Measurements from ENCODE around the gene GFI1. TPM values are rescaled to one million over a fixed set of nuclear protein-coding genes. Genes with fewer than 3 reads are reported as not detected.

GFI1 gene
- total RNA-seq, 1 experiment from 2014 or later: 0.93 TPM

DNA sequence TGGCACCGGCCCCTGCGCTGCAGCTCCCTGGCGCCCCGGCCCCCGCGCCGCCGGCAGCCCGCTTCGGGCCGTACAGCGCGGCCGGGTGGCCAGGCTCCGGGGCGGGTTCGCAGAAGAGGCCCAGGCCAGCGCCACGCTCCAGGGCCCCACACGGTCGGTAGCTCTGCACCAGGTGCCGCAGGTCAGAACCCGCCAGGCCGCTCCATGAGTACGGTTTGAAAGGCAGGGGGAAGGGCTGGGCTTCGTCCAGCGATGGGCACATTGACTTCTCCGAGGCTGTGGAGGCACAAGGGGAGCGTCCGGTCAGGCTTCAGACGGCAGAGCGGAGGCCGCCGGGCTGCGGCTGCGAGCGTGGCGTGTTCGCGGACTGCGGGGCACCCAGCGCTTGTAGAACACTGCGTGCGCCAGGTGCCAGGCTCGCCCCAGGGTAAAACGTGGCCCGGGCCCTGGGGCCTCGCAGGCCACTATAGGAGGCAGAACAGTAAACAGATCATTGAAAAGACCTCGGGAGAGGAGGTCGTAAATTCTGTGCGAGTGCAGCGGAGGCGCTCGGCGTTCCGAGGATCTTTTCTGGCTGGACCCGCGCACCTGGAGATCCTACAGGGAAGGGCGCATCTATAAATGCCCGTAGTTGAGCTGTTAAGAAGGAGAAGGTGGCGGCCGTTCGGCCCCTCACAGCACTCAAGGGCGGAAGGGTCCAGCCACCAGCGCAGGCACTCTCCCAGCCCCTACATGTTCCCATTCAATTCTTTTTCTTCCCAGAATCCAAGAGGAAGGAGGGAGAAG, 5.7 kb downstream of the GFI1 start:
- CTCF ChIA-PET: no interaction called here
- intact Hi-C loops (cut with micrococcal nuclease; ENCODE audit: unreplicated experiment): loop anchor here (5.0 to 10.0 kb wide), 3 partner anchors 39 to 166 kb away; no protein-coding TSS in a partner anchor
- H3K27me3 ChIP-seq (replicated peaks; ENCODE audit: control insufficient read depth, insufficient read depth, low read length): no peaks in the 10 kb centered on the region; the same call in 1 of the 2 replicates

DNA sequence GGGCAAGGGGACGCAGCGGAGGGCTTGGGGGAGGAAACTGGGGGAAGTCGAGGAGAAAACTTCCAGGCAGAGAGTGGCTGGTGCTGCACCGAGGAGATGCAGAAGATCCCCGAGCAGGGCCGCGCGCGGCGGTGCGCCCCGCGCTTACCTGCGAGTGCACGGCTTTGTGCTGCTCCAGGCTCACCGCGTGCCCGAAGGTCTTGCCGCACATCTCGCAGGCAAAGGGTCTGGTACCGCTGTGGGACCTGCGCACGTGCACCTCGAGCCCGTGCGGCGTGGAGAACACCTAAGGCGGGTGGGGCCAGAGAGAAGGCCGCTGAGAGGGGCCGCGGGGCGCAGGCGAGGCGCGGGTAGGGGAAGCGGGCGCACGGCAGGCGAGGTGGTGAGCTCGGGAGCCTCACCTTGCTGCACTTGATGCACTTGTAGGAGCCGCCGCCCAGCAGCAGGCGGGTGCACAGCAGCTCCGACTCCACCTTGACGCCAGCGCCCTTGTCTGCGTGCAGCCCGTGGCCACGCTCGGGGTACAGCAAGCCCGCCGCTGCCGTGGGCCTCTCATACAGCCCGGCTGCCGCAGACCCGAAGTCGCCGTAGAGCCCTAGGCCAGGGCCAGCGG, 6.4 kb downstream of the GFI1 start:
- POLR2A ChIA-PET: no interaction called here
- Mint-ChIP-seq H3K27me3 (ENCODE audit: insufficient read depth, unreplicated experiment) (no peaks in the 10 kb centered on the region), H3K9me3 (ENCODE audit: unreplicated experiment) (no peaks in the 10 kb centered on the region), H3K36me3 (ENCODE audit: insufficient read depth, unreplicated experiment) (no peaks in the 10 kb centered on the region), H3K4me3 (ENCODE audit: unreplicated experiment) (no peak overlapping the region), H3K27ac (ENCODE audit: unreplicated experiment) (no peak overlapping the region), H3K4me1 (ENCODE audit: low read depth, unreplicated experiment) (no peaks in the 10 kb centered on the region)
- intact Hi-C loops (cut with micrococcal nuclease; ENCODE audit: unreplicated experiment): loop anchor here (5.0 to 10.0 kb wide), 3 partner anchors 38 to 166 kb away; no protein-coding TSS in a partner anchor
- BruUV-seq (replicated peaks): no TSS peak
- CTCF ChIA-PET: no interaction called here
- TF ChIP-seq, protein P1, sequence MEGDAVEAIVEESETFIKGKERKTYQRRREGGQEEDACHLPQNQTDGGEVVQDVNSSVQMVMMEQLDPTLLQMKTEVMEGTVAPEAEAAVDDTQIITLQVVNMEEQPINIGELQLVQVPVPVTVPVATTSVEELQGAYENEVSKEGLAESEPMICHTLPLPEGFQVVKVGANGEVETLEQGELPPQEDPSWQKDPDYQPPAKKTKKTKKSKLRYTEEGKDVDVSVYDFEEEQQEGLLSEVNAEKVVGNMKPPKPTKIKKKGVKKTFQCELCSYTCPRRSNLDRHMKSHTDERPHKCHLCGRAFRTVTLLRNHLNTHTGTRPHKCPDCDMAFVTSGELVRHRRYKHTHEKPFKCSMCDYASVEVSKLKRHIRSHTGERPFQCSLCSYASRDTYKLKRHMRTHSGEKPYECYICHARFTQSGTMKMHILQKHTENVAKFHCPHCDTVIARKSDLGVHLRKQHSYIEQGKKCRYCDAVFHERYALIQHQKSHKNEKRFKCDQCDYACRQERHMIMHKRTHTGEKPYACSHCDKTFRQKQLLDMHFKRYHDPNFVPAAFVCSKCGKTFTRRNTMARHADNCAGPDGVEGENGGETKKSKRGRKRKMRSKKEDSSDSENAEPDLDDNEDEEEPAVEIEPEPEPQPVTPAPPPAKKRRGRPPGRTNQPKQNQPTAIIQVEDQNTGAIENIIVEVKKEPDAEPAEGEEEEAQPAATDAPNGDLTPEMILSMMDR (IDR thresholded peaks at IDR 0.05; ENCODE audit: insufficient read depth in 1 of 2, low read depth in 1 of 2, low read length in 1 of 2, severe bottlenecking in 1 of 2, unreplicated experiment in 1 of 2): no peak
- no peak for DNase-seq
- H3K27me3 ChIP-seq (replicated peaks; ENCODE audit: control insufficient read depth, insufficient read depth, low read length): no peaks in the 10 kb centered on the region; the same call in 1 of the 2 replicates
- no peaks in the 10 kb centered on the region; the same call in 1 of the 2 replicates for H3K36me3 ChIP-seq (ENCODE audit: control insufficient read depth, insufficient read depth, low read length)
- H3K4me1 ChIP-seq: no peaks in the 10 kb centered on the region
- no peaks in the 10 kb centered on the region for H3K9me3 ChIP-seq
- H3K4me3 ChIP-seq (ENCODE audit: low read depth, low read length): no peak overlapping the region

More for the DNA sequence above, 5.7 kb downstream of the GFI1 start:
- BruUV-seq (replicated peaks): no TSS peak
- Histone ChIP-seq H3K9me3 (no peaks in the 10 kb centered on the region), H3K36me3 (ENCODE audit: control insufficient read depth, insufficient read depth, low read length) (no peaks in the 10 kb centered on the region; the same call in 1 of the 2 replicates), H3K4me3 (ENCODE audit: low read depth, low read length) (no peak overlapping the region), H3K4me1 (no peaks in the 10 kb centered on the region)
- TF ChIP-seq, protein P1 (IDR thresholded peaks at IDR 0.05; ENCODE audit: insufficient read depth in 1 of 2, low read depth in 1 of 2, low read length in 1 of 2, severe bottlenecking in 1 of 2, unreplicated experiment in 1 of 2): no peak
- no peaks in the 10 kb centered on the region for H3K36me3 Mint-ChIP-seq (ENCODE audit: insufficient read depth, unreplicated experiment)
- POLR2A ChIA-PET: no interaction called here
- no peaks in the 10 kb centered on the region for H3K4me1 Mint-ChIP-seq (ENCODE audit: low read depth, unreplicated experiment)
- H3K27me3 Mint-ChIP-seq (ENCODE audit: insufficient read depth, unreplicated experiment): no peaks in the 10 kb centered on the region
- H3K9me3 Mint-ChIP-seq (ENCODE audit: unreplicated experiment): no peaks in the 10 kb centered on the region
- DNase-seq: no peak
- H3K27ac Mint-ChIP-seq (ENCODE audit: unreplicated experiment): no peak overlapping the region
- no peak overlapping the region for H3K4me3 Mint-ChIP-seq (ENCODE audit: unreplicated experiment)

DNA sequence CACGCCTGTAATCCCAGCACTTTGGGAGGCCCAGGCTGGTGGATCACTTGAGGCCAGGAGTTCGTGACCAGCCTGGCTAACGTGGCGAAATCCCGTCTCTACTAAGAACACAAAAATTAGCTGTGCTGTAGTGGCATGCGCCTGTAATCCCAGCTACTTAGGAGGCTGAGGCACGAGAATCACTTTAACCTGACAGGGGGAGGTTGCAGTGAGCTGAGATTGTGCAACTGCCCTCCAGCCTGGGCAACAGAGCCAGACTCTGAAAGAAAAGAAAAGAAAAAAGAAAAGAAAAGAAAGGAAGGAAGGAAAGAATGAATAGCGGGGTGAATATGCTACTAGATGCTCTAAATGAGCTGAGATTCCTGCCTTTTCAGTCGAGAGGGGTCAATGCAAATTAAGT, 7.1 kb downstream of the GFI1 start:
- Histone ChIP-seq H3K4me3 (ENCODE audit: low read depth, low read length) (no peak overlapping the region), H3K4me1 (no peaks in the 10 kb centered on the region), H3K27me3 (replicated peaks; ENCODE audit: control insufficient read depth, insufficient read depth, low read length) (no peaks in the 10 kb centered on the region; the same call in 1 of the 2 replicates), H3K36me3 (ENCODE audit: control insufficient read depth, insufficient read depth, low read length) (no peaks in the 10 kb centered on the region; the same call in 1 of the 2 replicates), H3K9me3 (no peaks in the 10 kb centered on the region)
- intact Hi-C loops (cut with micrococcal nuclease; ENCODE audit: unreplicated experiment): no loop called here
- DNase-seq: no peak
- no peaks in the 10 kb centered on the region for H3K9me3 Mint-ChIP-seq (ENCODE audit: unreplicated experiment)
- H3K27ac Mint-ChIP-seq (ENCODE audit: unreplicated experiment): no peak overlapping the region
- H3K36me3 Mint-ChIP-seq (ENCODE audit: insufficient read depth, unreplicated experiment): no peaks in the 10 kb centered on the region
- H3K27me3 Mint-ChIP-seq (ENCODE audit: insufficient read depth, unreplicated experiment): no peaks in the 10 kb centered on the region
- no peaks in the 10 kb centered on the region for H3K4me1 Mint-ChIP-seq (ENCODE audit: low read depth, unreplicated experiment)
- no TSS peak for BruUV-seq (replicated peaks)
- CTCF ChIA-PET: no interaction called here
- POLR2A ChIA-PET: no interaction called here
- no peak overlapping the region for H3K4me3 Mint-ChIP-seq (ENCODE audit: unreplicated experiment)
- TF ChIP-seq, protein P1 (IDR thresholded peaks at IDR 0.05; ENCODE audit: insufficient read depth in 1 of 2, low read depth in 1 of 2, low read length in 1 of 2, severe bottlenecking in 1 of 2, unreplicated experiment in 1 of 2): no peak
